H4 (cell line): ENCODE measurements around the gene SORCS2. TPM values are rescaled to one million over a fixed set of nuclear protein-coding genes. Genes with fewer than 3 reads are reported as not detected.
"Not testable (repeated sequence)": the region's sequence is repeated elsewhere in the genome, so short reads cannot be mapped to it uniquely, and the experiment has no call there.

Experiments
- DNase-seq: peaks from one replicate; pipeline ENCODE4 v3.0.0-alpha.2; 2015; ENCODE audit warnings: low spot score
- total RNA-seq: library from RNA; depleted of rRNA; stranded (reverse); fragments of >200 nt; shearing (Covaris generic); gene quantifications from 2 replicates; pipeline ENCODE4 v1.2.3, GENCODE V29; 2014

SORCS2 gene
- total RNA-seq, 1 experiment from 2014 or later, result 0.02 TPM

- no peak for DNase-seq
These were observed 252.0 kb downstream of the SORCS2 start for GRCh38 chr4:7444314-7444713.

- no peak for DNase-seq
These were observed 252.4 kb downstream of the SORCS2 start for GRCh38 chr4:7444731-7445130.

GRCh38 chr4:7447236-7447635 is 254.9 kb downstream of the SORCS2 start:
- DNase-seq, result no peak

- no peak for DNase-seq
These were observed 255.7 kb downstream of the SORCS2 start for GRCh38 chr4:7448036-7448435.

GRCh38 chr4:7450775-7451433 is 258.6 kb downstream of the SORCS2 start:
- DNase-seq, result no peak

GRCh38 chr4:7451434-7451789 is 259.1 kb downstream of the SORCS2 start:
- no peak for DNase-seq

- no peak for DNase-seq
These were observed 259.5 kb downstream of the SORCS2 start for GRCh38 chr4:7451800-7452199.

GRCh38 chr4:7452802-7453201 is 260.5 kb downstream of the SORCS2 start:
- not testable (repeated sequence) for DNase-seq

- no peak for DNase-seq
These were observed 265.1 kb downstream of the SORCS2 start for GRCh38 chr4:7457201-7458065.

- DNase-seq, result no peak
These were observed 265.7 kb downstream of the SORCS2 start for GRCh38 chr4:7458066-7458425.

- DNase-seq, result no peak
These were observed 266.1 kb downstream of the SORCS2 start for GRCh38 chr4:7458477-7458876.

GRCh38 chr4:7459471-7459870 is 267.1 kb downstream of the SORCS2 start:
- no peak for DNase-seq

GRCh38 chr4:7460566-7460965 is 268.2 kb downstream of the SORCS2 start:
- DNase-seq, result no peak

GRCh38 chr4:7461230-7461629 is 268.9 kb downstream of the SORCS2 start:
- no peak for DNase-seq

GRCh38 chr4:7462509-7462971 is 270.2 kb downstream of the SORCS2 start:
- no peak for DNase-seq

- no peak for DNase-seq
These were observed 271.4 kb downstream of the SORCS2 start for GRCh38 chr4:7463566-7464258.

- DNase-seq, result no peak
These were observed 271.9 kb downstream of the SORCS2 start for GRCh38 chr4:7464259-7464655.

GRCh38 chr4:7465017-7465416 is 272.7 kb downstream of the SORCS2 start:
- DNase-seq, result no peak

GRCh38 chr4:7466215-7466614 is 273.9 kb downstream of the SORCS2 start:
- DNase-seq, result no peak

GRCh38 chr4:7466904-7467303 is 274.6 kb downstream of the SORCS2 start:
- no peak for DNase-seq

- no peak for DNase-seq
These were observed 275.1 kb downstream of the SORCS2 start for GRCh38 chr4:7467471-7467870.

GRCh38 chr4:7469023-7469422 is 276.7 kb downstream of the SORCS2 start:
- DNase-seq, result no peak

GRCh38 chr4:7470111-7470510 is 277.8 kb downstream of the SORCS2 start:
- no peak for DNase-seq
